Measurements from ENCODE around the gene HP. TPM values are rescaled to one million over a fixed set of nuclear protein-coding genes. Genes with fewer than 3 reads are reported as not detected.

HP gene
- total and polyA plus RNA-seq, 2 of the 4 experiments (the other 2 are of a cell fraction): not detected

DNA sequence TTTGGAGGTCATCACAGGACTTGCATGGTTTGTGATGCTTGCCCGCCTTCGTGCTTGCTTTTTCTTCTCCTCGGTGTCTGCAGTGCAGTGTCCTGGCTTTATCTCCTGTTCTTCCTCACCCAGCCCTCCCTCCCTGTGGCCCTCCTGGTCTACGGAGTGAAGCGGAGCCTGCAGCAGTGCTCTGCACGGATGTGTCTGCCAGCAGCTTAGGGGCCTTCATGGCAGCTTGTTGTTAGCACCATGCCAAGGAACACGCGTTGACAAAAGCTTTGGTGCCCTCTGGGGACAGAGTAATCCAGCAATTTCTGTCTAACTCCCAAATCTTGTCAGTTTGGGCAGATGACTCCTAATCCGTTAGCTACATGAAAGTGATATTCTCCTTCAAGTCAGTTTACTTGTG lies 35.8 kb upstream of the HP start:
- H3K4me3 ChIP-seq (ENCODE audit: insufficient read depth, low read depth, low read length): no peak overlapping the region
- H3K56ac ChIP-seq (ENCODE audit: extremely low read depth, insufficient read depth, low read length): no peak overlapping the region
- no peak overlapping the region for H3K23ac ChIP-seq (ENCODE audit: low read depth, low read length)
- CTCF ChIA-PET: no interaction called here
- DNase-seq: no peak
- no peaks in the 10 kb centered on the region for H3K4me1 ChIP-seq (ENCODE audit: control insufficient read depth, insufficient read depth, low read length)
- no peaks in the 10 kb centered on the region for H3K9me1 ChIP-seq (ENCODE audit: insufficient read depth, low read length)
- no peak overlapping the region for H2BK20ac ChIP-seq (ENCODE audit: low read depth, low read length)
- WGBS, 2 experiments (ENCODE audit: extremely low coverage in 2 of 2, insufficient read length in 1 of 2): 77% methylated on average over 5 of the region's 9 CpGs; no CpG with 5 or more reads in 1 of the 2 experiments
- H3K9ac ChIP-seq (ENCODE audit: low read depth, low read length): no peak overlapping the region
- ATAC-seq (ENCODE audit: low read depth): no peak
- no peaks in the 10 kb centered on the region for H3K27me3 ChIP-seq (ENCODE audit: control insufficient read depth, insufficient read depth, low read length)
- intact Hi-C loops (cut with micrococcal nuclease): no loop called here
- TF ChIP-seq, protein P1, sequence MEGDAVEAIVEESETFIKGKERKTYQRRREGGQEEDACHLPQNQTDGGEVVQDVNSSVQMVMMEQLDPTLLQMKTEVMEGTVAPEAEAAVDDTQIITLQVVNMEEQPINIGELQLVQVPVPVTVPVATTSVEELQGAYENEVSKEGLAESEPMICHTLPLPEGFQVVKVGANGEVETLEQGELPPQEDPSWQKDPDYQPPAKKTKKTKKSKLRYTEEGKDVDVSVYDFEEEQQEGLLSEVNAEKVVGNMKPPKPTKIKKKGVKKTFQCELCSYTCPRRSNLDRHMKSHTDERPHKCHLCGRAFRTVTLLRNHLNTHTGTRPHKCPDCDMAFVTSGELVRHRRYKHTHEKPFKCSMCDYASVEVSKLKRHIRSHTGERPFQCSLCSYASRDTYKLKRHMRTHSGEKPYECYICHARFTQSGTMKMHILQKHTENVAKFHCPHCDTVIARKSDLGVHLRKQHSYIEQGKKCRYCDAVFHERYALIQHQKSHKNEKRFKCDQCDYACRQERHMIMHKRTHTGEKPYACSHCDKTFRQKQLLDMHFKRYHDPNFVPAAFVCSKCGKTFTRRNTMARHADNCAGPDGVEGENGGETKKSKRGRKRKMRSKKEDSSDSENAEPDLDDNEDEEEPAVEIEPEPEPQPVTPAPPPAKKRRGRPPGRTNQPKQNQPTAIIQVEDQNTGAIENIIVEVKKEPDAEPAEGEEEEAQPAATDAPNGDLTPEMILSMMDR (conservative IDR thresholded peaks at IDR 0.05; ENCODE audit: low read depth, low read length): no peak
- TF ChIP-seq USF2 (IDR thresholded peaks at IDR 0.05; ENCODE audit: low read depth, low read length): no peak
- no peak for TF ChIP-seq POLR2A (IDR thresholded peaks at IDR 0.05; ENCODE audit: low read depth, low read length)
- TF ChIP-seq MXI1 (IDR thresholded peaks at IDR 0.05; ENCODE audit: borderline replicate concordance, low read depth, low read length): no peak
- no peak for TF ChIP-seq CHD1 (IDR thresholded peaks at IDR 0.05; ENCODE audit: low read depth, low read length)
- no peak for TF ChIP-seq RAD21 (IDR thresholded peaks at IDR 0.05; ENCODE audit: low read length)
- no peak for TF ChIP-seq CEBPB (IDR thresholded peaks at IDR 0.05; ENCODE audit: low read depth, low read length)
- TF ChIP-seq NFE2L2 (IDR thresholded peaks at IDR 0.05; ENCODE audit: low read depth, low read length): no peak
- no peak for TF ChIP-seq FOS (IDR thresholded peaks at IDR 0.05; ENCODE audit: low read depth, low read length)
- TF ChIP-seq, protein P2, sequence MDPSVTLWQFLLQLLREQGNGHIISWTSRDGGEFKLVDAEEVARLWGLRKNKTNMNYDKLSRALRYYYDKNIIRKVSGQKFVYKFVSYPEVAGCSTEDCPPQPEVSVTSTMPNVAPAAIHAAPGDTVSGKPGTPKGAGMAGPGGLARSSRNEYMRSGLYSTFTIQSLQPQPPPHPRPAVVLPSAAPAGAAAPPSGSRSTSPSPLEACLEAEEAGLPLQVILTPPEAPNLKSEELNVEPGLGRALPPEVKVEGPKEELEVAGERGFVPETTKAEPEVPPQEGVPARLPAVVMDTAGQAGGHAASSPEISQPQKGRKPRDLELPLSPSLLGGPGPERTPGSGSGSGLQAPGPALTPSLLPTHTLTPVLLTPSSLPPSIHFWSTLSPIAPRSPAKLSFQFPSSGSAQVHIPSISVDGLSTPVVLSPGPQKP (IDR thresholded peaks at IDR 0.05; ENCODE audit: borderline replicate concordance, low read depth, low read length): no peak
- TF ChIP-seq MAZ (IDR thresholded peaks at IDR 0.05; ENCODE audit: borderline replicate concordance, low read depth, low read length): no peak
- no peak overlapping the region for H2AFZ ChIP-seq (replicated peaks; ENCODE audit: low read length, poor library complexity)
- H3K27ac ChIP-seq (ENCODE audit: insufficient read depth, low read length): no peak overlapping the region
- H3K79me1 ChIP-seq (ENCODE audit: low read depth in 1 of 2, low read length in 2 of 2): no peaks in the 10 kb centered on the region
- POLR2A ChIA-PET (ENCODE audit: unreplicated experiment): no interaction called here
- H3K9me3 ChIP-seq (ENCODE audit: control insufficient read depth, insufficient read depth, low read length): no peaks in the 10 kb centered on the region
- no peak overlapping the region for H2AK9ac ChIP-seq (replicated peaks; ENCODE audit: low read depth, low read length, poor library complexity)
- no peak overlapping the region for H4K91ac ChIP-seq (ENCODE audit: insufficient read depth, low read depth, low read length)
- dilution Hi-C loops (cut with HindIII; ENCODE audit: low sequenced_read_pairs, unreplicated experiment): no loop called here
- H2BK5ac ChIP-seq (ENCODE audit: low read depth, low read length, poor library complexity, severe bottlenecking): no peak overlapping the region
- H2AK5ac ChIP-seq (ENCODE audit: low read depth, low read length): no peak overlapping the region
- H2BK120ac ChIP-seq (ENCODE audit: low read depth, low read length): no peak overlapping the region
- H3K14ac ChIP-seq (replicated peaks; ENCODE audit: low read depth, low read length): no peak overlapping the region
- H3K4ac ChIP-seq (ENCODE audit: low read depth, low read length): no peak overlapping the region
- no peak overlapping the region for H2BK15ac ChIP-seq (ENCODE audit: low read depth, low read length)
- in situ Hi-C loops (cut with MboI; ENCODE audit: low sequenced_read_pairs): no loop called here
- no peak overlapping the region for H3K18ac ChIP-seq (ENCODE audit: low read depth, low read length)
- no peak overlapping the region for H3K4me2 ChIP-seq (ENCODE audit: low read depth, low read length)
- peaks cover 6% of the 10 kb centered on the region for H3K36me3 ChIP-seq (ENCODE audit: control insufficient read depth, insufficient read depth, low read length)
- H4K8ac ChIP-seq (ENCODE audit: low read depth in 2 of 2, low read length in 2 of 2): no peak overlapping the region
- no TSS peak for BruUV-seq (replicated peaks)
- H4K5ac ChIP-seq (ENCODE audit: low read depth, low read length): no peak overlapping the region
- H4K20me1 ChIP-seq (ENCODE audit: insufficient read depth, low read length): no peaks in the 10 kb centered on the region

Measured in IMR-90 (cell line).